ENCODE data around the gene CPLX3.

Gene CPLX3

DNA sequence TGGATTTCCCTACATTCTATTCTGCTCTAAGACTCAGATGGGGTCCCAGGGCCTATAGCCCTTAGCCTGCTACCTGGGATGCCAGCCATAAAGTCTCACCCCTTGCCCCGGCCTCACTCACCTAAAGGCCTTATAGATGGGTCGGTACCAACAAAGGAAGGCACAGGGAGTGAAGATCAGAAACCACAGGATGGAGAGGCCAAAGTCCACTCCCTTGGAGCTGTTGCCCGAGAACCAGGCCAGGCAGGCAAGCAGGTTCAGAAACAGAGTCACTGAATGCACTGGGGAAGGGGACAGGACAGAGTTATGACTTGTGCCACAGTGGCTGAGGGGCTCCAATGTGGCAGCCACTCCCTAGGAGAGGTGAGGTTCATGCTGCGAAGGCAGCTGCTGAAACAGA lies 24.0 kb downstream of the CPLX3 start:
- TF ChIP-seq, protein P1, sequence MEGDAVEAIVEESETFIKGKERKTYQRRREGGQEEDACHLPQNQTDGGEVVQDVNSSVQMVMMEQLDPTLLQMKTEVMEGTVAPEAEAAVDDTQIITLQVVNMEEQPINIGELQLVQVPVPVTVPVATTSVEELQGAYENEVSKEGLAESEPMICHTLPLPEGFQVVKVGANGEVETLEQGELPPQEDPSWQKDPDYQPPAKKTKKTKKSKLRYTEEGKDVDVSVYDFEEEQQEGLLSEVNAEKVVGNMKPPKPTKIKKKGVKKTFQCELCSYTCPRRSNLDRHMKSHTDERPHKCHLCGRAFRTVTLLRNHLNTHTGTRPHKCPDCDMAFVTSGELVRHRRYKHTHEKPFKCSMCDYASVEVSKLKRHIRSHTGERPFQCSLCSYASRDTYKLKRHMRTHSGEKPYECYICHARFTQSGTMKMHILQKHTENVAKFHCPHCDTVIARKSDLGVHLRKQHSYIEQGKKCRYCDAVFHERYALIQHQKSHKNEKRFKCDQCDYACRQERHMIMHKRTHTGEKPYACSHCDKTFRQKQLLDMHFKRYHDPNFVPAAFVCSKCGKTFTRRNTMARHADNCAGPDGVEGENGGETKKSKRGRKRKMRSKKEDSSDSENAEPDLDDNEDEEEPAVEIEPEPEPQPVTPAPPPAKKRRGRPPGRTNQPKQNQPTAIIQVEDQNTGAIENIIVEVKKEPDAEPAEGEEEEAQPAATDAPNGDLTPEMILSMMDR (IDR thresholded peaks at IDR 0.05) = no peak

DNA sequence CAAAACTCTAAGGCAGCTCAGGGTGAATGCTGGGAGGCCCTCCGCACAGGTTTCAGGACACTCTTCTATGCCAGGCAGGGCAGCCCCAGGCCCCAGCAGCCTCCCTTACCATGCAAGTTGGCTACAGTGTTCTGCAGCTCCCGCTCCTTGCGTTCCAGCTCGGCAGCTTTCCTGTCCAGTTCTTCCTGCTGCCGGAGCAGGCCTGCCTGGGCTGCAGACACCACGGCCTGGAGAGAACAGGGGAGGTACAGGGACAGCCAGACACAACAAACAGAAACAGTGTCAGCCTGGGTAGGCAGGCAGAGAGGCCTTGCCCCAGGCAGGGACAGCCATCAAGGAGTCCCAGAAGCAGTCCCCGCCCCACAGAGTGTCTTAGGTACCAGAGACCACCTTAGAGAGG lies 25.5 kb downstream of the CPLX3 start:
- TF ChIP-seq, protein P1 (IDR thresholded peaks at IDR 0.05) = no peak

- TF ChIP-seq, protein P1 (IDR thresholded peaks at IDR 0.05) = no peak
Measured at GRCh38 chr15:74854453-74855022, 28.1 kb downstream of the CPLX3 start.

- TF ChIP-seq, protein P1 (IDR thresholded peaks at IDR 0.05) = no peak
Measured at GRCh38 chr15:74855857-74856256, 29.4 kb downstream of the CPLX3 start.

DNA sequence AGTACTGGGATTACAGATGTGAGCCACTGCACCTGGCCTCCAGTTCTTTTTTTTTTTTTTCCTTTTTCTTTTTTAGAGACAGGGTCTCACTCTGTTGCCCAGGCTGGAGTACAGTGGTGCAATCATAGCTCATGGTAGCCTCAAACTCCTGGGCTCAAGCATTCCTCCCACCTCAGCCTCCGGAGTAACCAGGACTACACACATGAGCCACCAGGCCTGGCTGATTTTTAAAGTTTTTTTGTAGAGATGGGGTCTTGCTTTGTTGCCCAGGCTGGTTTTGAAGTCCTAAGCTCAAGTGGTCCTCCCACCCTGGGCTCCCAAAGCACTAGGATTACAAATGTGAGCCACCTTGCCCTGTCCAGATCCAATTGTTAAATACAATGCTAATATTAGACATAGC lies 30.1 kb downstream of the CPLX3 start:
- TF ChIP-seq, protein P1 (IDR thresholded peaks at IDR 0.05) = no peak

GRCh38 chr15:74857082-74857655 lies 30.7 kb downstream of the CPLX3 start:
- TF ChIP-seq, protein P1 (IDR thresholded peaks at IDR 0.05) = no peak

DNA sequence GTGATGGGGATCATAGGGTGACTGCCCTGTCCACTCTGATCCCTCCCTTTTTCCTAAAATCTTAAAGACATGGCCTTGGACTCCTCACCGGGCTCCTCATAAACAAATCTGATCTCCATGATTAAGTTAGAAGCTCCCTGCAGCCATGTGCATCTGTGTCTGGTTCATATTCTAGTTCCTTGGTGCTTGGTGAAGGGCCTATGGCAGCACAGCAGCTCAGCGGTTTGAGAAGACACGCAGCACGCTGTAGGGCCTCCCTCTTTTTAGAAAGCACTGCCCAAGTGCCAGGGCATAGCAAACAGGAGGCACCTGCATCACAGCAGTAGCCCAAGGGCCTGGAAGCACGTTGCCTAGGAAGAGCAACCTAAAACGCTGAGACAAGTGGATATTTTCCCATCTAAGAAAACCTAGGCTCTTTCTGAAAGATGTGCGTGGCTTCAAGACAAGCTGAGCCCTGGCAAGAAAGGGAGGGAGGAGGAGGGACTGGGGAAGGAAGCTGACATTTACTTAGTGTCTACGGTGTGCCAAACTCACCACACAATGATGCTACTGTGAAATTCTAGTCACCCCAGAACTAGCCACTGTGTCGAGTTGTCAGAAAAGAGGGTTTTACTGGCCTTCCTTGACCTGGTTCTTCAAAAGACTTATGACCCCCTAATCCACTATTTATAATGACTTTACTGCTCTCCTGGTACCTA lies 31.4 kb downstream of the CPLX3 start:
- TF ChIP-seq, protein P1 (IDR thresholded peaks at IDR 0.05) = no peak
